ENCODE results near the gene STAT1.
"Not testable (repeated sequence)": the region's sequence is repeated elsewhere in the genome, so short reads cannot be mapped to it uniquely, and the experiment has no call there.

STAT1 gene

GRCh38 chr2:191006297-191006696, 7.7 kb downstream of the STAT1 start:
- DNase-seq = no peak

DNA sequence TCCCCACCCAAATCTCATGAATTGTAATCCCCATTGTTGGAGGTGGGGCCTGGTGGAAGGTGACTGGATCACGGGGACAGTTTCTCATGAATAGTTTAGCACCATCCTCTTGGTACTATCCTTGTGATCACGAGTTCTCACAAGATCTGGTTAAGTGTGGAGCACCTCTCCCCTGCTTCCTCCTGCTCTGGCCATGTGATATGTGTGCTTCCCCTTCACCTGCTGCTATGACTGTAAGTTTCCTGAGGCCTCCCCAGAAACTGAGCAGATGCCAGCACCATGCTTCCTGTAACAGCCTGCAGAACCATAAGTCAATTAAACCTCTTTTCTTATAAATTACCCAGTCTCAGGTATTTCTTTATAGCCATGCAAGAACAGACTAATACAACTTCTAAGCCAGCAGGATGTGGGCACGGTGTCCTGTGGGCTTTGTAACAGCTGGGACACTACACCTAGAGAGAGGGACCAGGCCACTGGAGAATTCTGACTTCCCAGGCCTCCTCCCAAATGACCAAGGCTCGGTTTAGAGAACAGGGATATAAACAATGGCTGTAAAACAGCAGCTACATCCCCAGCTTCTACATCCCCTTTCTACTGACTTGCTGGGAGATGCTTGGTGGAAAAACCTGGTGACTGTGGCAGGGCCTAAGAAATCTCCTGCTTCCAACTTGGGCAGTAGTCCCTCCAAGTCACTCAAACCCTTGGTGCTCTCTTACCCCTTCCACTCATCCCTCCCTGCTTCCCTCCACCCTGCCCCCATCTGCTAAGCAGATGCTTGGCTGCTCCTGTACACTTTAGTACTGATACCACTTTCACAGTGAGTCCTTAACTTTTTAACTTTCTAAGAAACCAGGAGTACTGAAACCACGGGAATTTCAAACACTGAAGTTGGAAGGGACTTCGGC, 10.3 kb downstream of the STAT1 start:
- no peak for DNase-seq

DNA sequence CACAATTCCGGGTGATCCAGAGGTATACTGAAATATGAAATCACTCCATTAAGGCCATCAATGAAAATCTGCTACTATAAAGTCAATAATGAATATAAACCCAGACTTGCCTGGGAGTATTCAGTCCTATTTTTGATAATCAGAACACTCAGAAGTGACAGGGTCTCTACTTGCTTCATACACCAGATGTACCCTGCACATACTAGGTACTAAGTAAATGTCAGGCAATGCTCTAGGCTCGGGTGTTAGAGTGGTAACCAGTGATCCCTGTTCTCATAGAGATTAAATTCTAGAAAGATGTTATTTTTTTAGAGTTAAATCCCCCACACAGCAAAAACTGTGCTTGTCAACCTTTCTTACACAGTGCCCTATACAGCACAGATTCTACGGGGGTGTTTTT, 12.3 kb downstream of the STAT1 start:
- DNase-seq = no peak

- no peak for DNase-seq
These were observed 12.9 kb downstream of the STAT1 start for GRCh38 chr2:191001032-191001431.

DNA sequence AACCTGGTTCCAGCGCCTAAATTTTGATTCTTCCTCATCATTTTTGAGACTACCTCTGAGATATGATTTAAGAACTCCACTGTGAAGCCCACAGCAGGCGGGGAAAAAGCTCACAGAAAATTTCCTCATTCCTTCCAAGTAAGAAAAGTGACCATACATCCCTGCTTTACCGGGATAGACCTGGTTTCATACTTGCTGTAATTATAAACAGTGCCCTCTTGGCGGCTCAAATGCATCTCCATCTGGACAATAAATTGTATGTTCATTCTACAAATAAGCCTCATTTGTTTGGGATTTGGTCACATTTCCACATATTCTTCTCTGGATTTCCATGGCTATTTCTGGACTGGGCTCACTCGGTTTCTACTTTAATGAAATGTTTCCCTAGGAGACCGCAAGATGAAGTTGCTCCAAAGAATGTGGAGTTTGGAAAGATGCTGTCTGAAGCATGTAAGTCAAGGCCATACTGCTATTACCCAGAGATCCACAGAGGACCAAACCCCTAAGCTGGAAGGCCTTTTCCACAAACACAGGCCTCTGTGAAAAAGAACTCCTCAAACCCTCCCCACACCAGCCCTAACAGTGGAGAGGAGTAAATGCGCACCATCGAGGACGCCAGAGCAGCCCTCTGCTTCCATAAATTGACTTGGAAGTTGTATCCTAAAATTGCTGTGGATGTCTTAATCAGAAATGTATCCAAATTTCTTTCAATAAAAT, 13.9 kb downstream of the STAT1 start:
- DNase-seq = no peak

GRCh38 chr2:190999058-190999457, 14.9 kb downstream of the STAT1 start:
- DNase-seq = no peak

- no peak for DNase-seq
These were observed 16.4 kb downstream of the STAT1 start for GRCh38 chr2:190997526-190998113.

DNA sequence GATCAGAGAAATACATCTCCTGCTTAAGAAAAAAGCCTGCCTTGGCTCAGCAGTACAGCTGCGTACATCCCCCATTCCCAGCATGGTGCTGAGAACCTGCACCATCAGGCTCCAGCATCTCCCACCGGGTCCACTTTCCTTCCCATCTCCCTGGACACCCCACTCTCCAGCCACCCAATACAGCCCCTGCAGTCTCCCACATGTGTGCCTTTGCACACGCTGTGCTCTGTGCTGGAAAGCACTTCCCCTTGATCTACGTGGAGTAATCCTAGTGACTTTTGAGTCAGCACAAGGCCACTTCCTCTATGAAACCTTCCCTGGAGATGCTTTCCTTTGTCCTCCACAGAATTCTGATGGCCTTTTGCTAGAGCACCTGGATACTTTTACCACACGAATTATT, 17.0 kb downstream of the STAT1 start:
- DNase-seq = no peak

DNA sequence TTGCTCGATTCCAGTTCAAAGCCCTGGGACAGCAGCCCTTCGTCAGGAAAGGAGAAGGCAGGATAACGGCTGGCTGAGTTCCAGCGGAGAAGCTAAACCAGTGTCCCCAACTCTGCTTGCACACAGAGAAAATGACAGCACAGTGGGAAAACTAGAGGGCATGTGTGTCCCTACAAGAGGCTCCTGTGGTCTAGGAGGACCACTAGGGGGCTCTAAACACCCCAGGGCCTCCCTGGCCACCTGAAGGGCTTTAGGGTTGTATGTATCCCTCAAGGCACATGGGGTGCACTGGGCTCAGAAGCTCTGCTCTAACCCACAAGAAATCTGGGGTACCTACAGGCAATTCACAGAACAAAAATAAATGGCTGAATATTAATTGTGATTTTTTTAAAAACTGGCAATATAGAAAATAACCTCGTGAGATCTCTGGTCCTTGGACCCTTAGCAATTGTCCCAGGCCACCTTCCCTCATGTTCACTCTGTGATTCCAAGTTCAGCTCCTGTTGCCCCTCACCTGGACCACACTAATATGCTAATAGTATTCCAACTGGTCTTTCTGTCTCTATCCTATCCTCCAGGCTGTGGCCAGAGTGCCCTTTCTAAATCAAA, 17.5 kb downstream of the STAT1 start:
- no peak for DNase-seq

DNA sequence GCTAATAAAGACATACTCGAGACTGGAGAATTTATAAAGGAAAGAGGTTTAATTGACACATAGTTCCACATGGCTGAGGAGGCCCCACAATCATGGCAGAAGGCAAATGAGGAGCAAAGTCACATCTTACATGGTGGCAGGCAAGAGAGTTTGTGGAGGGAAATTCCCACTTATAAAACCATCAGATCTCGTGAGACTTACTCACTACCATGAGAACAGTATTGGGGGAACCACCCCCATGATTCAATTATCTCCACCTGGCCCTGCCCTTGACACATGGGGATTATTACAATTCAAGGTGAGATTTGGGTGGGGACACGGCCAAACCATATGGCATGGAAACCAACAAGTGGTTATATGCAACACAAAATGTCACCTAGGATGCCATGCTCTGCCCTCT, 18.7 kb downstream of the STAT1 start:
- not testable (repeated sequence) for DNase-seq

DNA sequence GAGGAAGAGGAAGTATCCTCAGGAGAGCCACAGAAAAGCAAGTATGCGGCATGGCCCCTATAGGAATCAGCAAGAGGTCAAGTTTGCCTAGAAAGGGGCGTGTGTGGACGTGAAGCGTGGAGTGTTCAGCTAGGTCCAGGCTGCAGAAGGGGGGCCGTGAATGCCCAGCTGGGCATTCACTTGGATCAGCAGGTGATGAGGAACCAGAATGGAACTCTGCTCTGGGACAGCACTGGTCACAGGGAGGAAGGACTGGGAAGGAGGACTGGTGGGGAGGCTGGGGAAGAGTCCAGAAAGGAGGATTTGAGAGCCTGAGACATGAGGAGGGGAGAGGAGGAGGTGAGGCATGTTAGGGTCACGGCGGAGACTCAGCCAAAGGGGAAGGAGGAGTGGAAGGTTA, 19.8 kb downstream of the STAT1 start:
- no peak for DNase-seq

- DNase-seq = no peak
These were observed 20.7 kb downstream of the STAT1 start for GRCh38 chr2:190993292-190993643.

DNA sequence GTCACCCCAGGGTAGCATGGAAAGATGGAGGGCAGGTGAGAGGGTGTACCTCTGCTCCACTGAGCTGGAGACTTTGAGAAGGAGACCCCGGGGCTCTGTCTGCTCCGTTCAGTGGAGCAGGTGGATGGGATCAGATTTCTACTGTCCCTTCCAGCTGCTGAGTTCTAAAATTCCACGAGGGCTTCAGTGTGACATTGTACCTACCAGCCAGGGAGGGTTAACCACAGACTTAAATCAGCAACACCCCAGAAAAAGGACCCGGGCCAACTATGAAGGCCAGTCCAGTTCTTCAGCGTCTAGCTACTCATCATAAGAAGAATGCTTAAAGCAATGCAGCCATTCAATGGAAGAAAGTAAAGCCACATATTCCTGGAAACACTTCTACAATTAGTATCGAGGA, 23.8 kb downstream of the STAT1 start:
- no peak for DNase-seq

DNA sequence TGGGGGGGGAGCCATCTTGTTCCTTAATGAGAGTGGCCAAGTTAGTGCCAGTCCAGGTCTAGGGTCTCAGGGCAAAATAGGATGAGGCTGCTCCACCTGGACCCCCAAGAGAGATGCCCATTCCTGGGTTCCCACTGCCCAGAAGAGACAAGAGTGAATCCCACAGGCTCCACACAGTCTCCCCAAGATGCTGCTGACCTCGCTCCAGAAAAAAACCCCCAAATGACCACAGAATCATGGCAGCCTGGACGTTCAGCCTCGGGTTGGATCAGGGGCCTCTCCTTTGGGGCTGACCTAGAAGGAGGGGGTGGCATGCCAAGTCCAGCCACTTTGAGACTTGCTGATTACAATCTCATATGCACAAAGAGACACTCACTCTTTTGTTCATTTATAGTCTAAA, 25.1 kb downstream of the STAT1 start:
- DNase-seq = no peak

GRCh38 chr2:190987938-190988337, 26.0 kb downstream of the STAT1 start:
- no peak for DNase-seq

DNA sequence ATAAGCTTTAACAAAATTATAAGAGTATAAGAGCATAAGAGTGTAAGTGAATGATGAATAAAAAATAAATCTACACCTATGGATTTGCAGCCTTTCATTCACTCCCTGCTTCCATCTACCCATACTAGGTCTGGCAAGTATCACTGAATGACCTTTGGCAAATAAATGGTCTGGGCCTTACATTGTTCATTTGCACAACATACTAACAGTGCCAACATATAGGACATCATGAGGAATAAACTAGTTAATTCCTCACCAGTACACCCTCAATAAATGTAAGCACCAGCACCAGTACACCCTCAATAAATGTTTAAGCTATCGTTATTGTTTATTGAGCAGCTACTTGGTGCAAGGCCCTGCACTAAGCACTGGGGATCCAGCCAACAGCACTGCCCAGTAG, 26.9 kb downstream of the STAT1 start:
- no peak for DNase-seq

DNA sequence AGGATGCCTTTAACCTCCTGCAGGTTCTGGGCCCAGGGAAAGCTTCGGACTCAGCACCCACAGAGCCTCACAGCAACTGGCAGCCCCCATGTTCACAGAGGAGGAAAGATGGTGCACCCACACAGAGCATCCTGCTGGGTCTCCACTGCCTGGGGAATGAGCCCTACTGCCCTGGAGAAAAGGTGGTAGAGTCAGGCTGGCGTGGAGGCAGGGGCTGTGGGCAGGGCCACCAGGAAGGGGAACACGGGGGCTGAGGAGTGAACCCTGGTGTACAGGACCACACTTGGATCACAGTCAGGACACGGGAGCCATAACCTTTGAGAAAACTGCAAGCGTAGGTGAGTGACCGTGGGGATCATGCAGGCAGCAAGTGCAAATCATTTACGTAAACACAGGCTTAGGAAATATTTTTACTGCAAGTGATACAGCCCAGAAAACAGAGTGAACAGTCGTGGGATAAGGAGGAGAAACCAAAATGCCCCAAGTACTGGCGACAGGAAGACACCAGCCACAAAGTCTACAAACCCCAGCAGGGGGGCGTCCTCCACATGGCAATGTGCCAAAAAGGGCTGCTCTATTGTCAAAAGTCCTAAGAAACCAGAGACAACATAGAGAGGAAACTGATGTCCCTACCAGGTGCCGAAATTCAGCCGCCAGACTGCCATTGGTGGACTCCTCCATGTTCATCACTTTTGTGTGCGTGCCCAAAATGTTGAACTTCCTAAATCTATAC, 27.6 kb downstream of the STAT1 start:
- no peak for DNase-seq

- no peak for DNase-seq
These were observed 29.4 kb downstream of the STAT1 start for GRCh38 chr2:190984595-190984994.

DNA sequence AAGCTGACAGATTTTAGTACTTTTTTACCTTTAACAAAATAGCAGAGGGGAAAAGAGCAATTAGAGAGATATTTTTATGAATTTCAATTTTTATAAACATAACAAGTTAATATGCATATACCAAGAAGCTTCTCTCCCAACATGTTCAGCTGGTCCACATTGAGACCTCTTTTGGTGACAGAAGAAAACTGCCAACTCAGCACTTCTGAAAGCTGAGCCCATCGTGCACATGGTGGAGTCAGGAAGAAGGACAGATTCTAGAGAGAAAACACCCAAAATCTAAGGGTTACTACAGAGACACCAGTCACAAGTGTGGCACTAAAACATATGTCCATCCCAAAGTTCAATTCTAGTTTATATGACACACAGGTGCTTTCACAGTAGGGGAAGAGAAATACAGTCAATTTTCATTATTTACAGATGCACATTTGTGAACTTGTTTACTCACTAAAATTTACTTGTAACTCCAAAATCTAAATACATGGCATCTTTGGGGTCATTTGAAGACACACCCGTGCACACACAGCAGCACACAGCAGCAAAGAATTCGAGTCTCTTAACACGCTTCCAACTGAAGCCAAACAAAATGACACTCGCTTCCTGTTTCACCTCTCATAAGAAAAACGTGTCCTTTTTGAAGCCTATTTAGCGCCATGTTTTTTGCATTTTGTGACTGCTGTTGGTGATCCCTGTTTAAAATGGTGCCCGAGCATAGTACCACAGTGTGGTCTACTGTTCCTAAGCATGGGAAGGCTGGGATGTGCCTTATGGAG, 31.5 kb downstream of the STAT1 start:
- no peak for DNase-seq

DNA sequence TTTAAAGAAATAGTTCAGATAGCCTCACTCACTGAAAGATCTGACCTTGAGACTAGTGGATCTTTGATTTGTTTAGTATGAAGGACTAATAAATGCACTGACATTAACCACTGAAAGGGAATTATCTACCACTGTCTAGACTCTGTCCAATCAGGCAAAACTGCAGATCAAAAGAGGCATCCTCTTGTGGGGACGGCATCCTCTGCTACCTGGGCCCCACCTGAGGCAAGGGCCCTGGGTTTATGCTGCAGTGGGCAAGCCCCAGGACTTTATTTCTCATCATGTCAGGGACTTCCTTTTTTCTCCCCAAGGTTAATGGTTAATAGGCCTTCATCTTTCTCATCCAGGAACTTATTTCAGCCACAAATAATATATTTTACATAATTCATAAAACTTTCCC, 32.2 kb downstream of the STAT1 start:
- DNase-seq = no peak

- no peak for DNase-seq
These were observed 32.6 kb downstream of the STAT1 start for GRCh38 chr2:190981333-190981732.

DNA sequence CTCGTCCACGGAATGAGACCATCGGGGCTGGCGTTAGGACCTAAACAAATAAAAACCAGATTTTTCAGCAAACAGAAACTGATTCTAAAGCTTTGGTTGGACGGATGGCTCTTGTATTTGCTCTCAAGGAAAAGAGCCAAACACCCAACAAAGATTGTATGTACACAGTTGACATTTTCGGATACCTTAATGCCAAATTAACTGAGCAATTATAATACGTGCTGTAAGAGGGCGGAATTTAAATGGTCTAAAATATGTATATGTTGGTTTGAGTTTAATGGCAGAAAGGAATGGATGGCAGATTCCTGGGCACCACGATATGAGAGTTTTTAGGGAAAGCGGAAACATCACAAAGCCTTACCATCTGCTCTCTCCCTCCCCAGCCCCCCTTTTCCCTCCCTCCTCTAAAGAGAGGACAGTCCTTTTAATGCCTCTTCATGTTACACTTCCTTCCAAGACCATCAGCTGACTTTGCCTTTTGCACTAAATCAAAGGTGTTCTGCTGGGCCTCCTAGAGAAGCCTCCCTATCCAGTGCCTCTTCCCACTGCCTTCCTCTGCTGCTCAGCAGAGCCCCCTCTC, 33.3 kb downstream of the STAT1 start:
- DNase-seq = no peak
